GM23338 (cell line): ENCODE data around the gene DHX8. TPM values are rescaled to one million over a fixed set of nuclear protein-coding genes. Genes with fewer than 3 reads are reported as not detected.

Experiments
- ATAC-seq: fragments of 200-7000 bp; cut with Tn5 transposase; 3 replicates; pipeline ENCODE4 v1.9.1; 2020
- DNase-seq: peaks from one replicate; pipeline ENCODE4 v3.0.0-alpha.2; 2015; ENCODE audit warnings: low spot score
- H2AFZ ChIP-seq: fragments of 200-600 bp; sonication (generic); 2 replicates; pipeline ENCODE4 v1.8.0; 2016; ENCODE audit warnings: antibody characterized with exemption, mild to moderate bottlenecking, moderate library complexity
- H3F3A ChIP-seq: fragments of 200-600 bp; sonication (generic); replicated peaks from 2 replicates; pipeline ENCODE4 v1.8.0; 2017; ENCODE audit warnings: antibody characterized with exemption, mixed run types, low read depth
- H3K27ac ChIP-seq: fragments of 200-600 bp; sonication (generic); 2 replicates; pipeline ENCODE4 v1.6.1; 2016; ENCODE audit warnings: low read depth
- H3K27me3 ChIP-seq: fragments of 200-600 bp; sonication (generic); 2 replicates; pipeline ENCODE4 v1.8.0; 2016; ENCODE audit warnings: mild to moderate bottlenecking, mixed run types, moderate library complexity; ENCODE audit not compliant: insufficient read depth
- H3K36me3 ChIP-seq: fragments of 200-600 bp; sonication (generic); 2 replicates; pipeline ENCODE4 v1.8.0; 2016; ENCODE audit warnings: mild to moderate bottlenecking; ENCODE audit not compliant: insufficient read depth
- H3K4me1 ChIP-seq: fragments of 200-600 bp; sonication (generic); 2 replicates; pipeline ENCODE4 v1.8.0; 2016; ENCODE audit warnings: mild to moderate bottlenecking, moderate library complexity; ENCODE audit not compliant: insufficient read depth
- H3K4me2 ChIP-seq: fragments of 200-600 bp; sonication (generic); 2 replicates; pipeline ENCODE4 v1.7.1; 2017; ENCODE audit warnings: mixed run types
- H3K4me3 ChIP-seq: fragments of 200-600 bp; sonication (generic); 2 replicates; pipeline ENCODE4 v1.6.1; 2016; ENCODE audit warnings: mixed run types
- H3K79me2 ChIP-seq: fragments of 200-600 bp; sonication (generic); replicated peaks from 2 replicates; pipeline ENCODE4 v1.8.0; 2017; ENCODE audit warnings: mild to moderate bottlenecking; ENCODE audit not compliant: insufficient read depth
- H3K9me2 ChIP-seq: fragments of 200-600 bp; sonication (generic); 2 replicates; pipeline ENCODE4 v1.8.0; 2017; ENCODE audit not compliant: insufficient read depth
- H4K20me1 ChIP-seq: fragments of 200-600 bp; sonication (generic); replicated peaks from 2 replicates; pipeline ENCODE4 v1.8.0; 2017; ENCODE audit warnings: mild to moderate bottlenecking; ENCODE audit not compliant: insufficient read depth
- H3K27ac Mint-ChIP-seq: 2 replicates; pipeline ENCODE4 v1.8.0; 2020; ENCODE audit warnings: inconsistent platforms, mild to moderate bottlenecking, moderate library complexity, mixed read lengths
- H3K27me3 Mint-ChIP-seq: 3 replicates; pipeline ENCODE4 v1.8.0; 2022; ENCODE audit warnings: low read depth, mild to moderate bottlenecking, moderate library complexity, mixed read lengths, inconsistent platforms; ENCODE audit not compliant: insufficient read depth, poor library complexity
- H3K36me3 Mint-ChIP-seq: 3 replicates; pipeline ENCODE4 v1.8.0; 2021; ENCODE audit warnings: low read depth, mild to moderate bottlenecking, inconsistent platforms, moderate library complexity, mixed read lengths
- H3K4me1 Mint-ChIP-seq: 3 replicates; pipeline ENCODE4 v1.8.0; 2020; ENCODE audit warnings: mild to moderate bottlenecking, inconsistent platforms, mixed read lengths
- H3K4me3 Mint-ChIP-seq: 3 replicates; pipeline ENCODE4 v1.8.0; 2021; ENCODE audit warnings: moderate library complexity, mild to moderate bottlenecking, inconsistent platforms, mixed read lengths
- H3K9me3 Mint-ChIP-seq: 3 replicates; pipeline ENCODE4 v1.8.0; 2020; ENCODE audit warnings: moderate library complexity, mild to moderate bottlenecking, inconsistent platforms, mixed read lengths
- CREB1 ChIP-seq: fragments of 250-450 bp; sonication (Bioruptor Pico); IDR thresholded peaks from 2 replicates; pipeline ENCODE4 v1.5.0; 2020; ENCODE audit warnings: low read depth, mild to moderate bottlenecking, moderate library complexity
- CTCF ChIP-seq, 2 experiments: fragments of 200-600 bp in 1 of 2; sonication (generic) in 1 of 2; conservative IDR thresholded peaks; 2 replicates each; pipeline versions ENCODE4 v1.5.1 to v1.6.1; 2016 to 2017; ENCODE audit warnings: antibody characterized with exemption in 2 of 2, low read depth in 2 of 2, mild to moderate bottlenecking in 2 of 2, moderate library complexity in 1 of 2
- ETS1 ChIP-seq: IDR thresholded peaks from 2 replicates; pipeline ENCODE4 v1.6.1; 2016; ENCODE audit warnings: antibody characterized with exemption
- EZH2 ChIP-seq: fragments of 200-600 bp; sonication (generic); IDR thresholded peaks from one replicate; pipeline ENCODE4 v1.8.0; 2017; ENCODE audit warnings: antibody characterized with exemption, mild to moderate bottlenecking, low read depth; ENCODE audit not compliant: unreplicated experiment
- EZH2phosphoT487 ChIP-seq: fragments of 200-600 bp; sonication (generic); IDR thresholded peaks from one replicate; pipeline ENCODE4 v1.8.1; 2018; ENCODE audit warnings: antibody characterized with exemption; ENCODE audit not compliant: unreplicated experiment
- JUNB ChIP-seq: IDR thresholded peaks from one replicate; pipeline ENCODE4 v1.6.1; 2016; ENCODE audit warnings: antibody characterized with exemption; ENCODE audit not compliant: unreplicated experiment
- NANOG ChIP-seq: IDR thresholded peaks from 2 replicates; pipeline ENCODE4 v1.6.1; 2016; ENCODE audit warnings: antibody characterized with exemption, borderline replicate concordance
- POLR2AphosphoS5 ChIP-seq: IDR thresholded peaks from 2 replicates; pipeline ENCODE4 v1.6.1; 2016; ENCODE audit warnings: antibody characterized with exemption, low read depth
- REST ChIP-seq: IDR thresholded peaks from one replicate; pipeline ENCODE4 v1.6.1; 2018; ENCODE audit warnings: antibody characterized with exemption; ENCODE audit not compliant: unreplicated experiment
- STAT1 ChIP-seq: IDR thresholded peaks from one replicate; pipeline ENCODE4 v1.6.1; 2016; ENCODE audit warnings: antibody characterized with exemption; ENCODE audit not compliant: unreplicated experiment
- ZNF114 ChIP-seq: fragments of 250-450 bp; sonication (Bioruptor Pico); IDR thresholded peaks from 2 replicates; pipeline ENCODE4 v1.5.0; 2020; ENCODE audit warnings: mild to moderate bottlenecking, moderate library complexity
- ZNF331 ChIP-seq: fragments of 250-450 bp; sonication (Bioruptor Pico); IDR thresholded peaks from 2 replicates; pipeline ENCODE4 v1.5.0; 2020; ENCODE audit warnings: low read depth, mild to moderate bottlenecking, moderate library complexity
- ZNF462 ChIP-seq: fragments of 250-450 bp; sonication (Bioruptor Pico); IDR thresholded peaks from 2 replicates; pipeline ENCODE4 v1.5.0; 2020; ENCODE audit warnings: mild to moderate bottlenecking, moderate library complexity
- polyA plus RNA-seq: library from polyadenylated mRNA; unstranded; fragments of >200 nt; fragmentation: Nextera tagmentation; extraction: Ambion mirVana; gene quantifications from 2 replicates; pipeline ENCODE4 v1.2.1, GENCODE V29; 2016
- total RNA-seq: library from RNA; depleted of rRNA; stranded (reverse); fragments of >200 nt; shearing (Covaris generic); gene quantifications from 2 replicates; pipeline ENCODE4 v1.2.3, GENCODE V29; 2014

Gene DHX8
- total and polyA plus RNA-seq, 2 experiments from 2014 or later = 35.3 to 81.1 TPM

- Mint-ChIP-seq H3K27me3 (no peaks in the 10 kb centered on the region), H3K4me3 (no peak overlapping the region), H3K36me3 (no peaks in the 10 kb centered on the region), H3K27ac (no peak overlapping the region), H3K4me1 (peaks cover 6% of the 10 kb centered on the region; the same call in 2 of the 3 replicates), H3K9me3 (no peaks in the 10 kb centered on the region)
- no peak overlapping the region for H3K27ac ChIP-seq
- TF ChIP-seq POLR2AphosphoS5 (no peak), ZNF331 (CRISPR knock-in tag) (no peak), ZNF462 (CRISPR knock-in tag) (no peak), JUNB (no peak), REST (no peak), CTCF (conservative IDR thresholded peaks at IDR 0.05; ENCODE audit: low read depth in 2 of 2) (no peak), ZNF114 (CRISPR knock-in tag) (no peak), STAT1 (no peak), EZH2phosphoT487 (no peak), ETS1 (no peak), NANOG (no peak), EZH2 (no peak), CREB1 (CRISPR knock-in tag) (no peak)
- no peaks in the 10 kb centered on the region for H3K36me3 ChIP-seq
- no peaks in the 10 kb centered on the region for H3F3A ChIP-seq
- no peak overlapping the region for H3K4me3 ChIP-seq
- ATAC-seq (no peak), DNase-seq (no peak)
- no peaks in the 10 kb centered on the region for H4K20me1 ChIP-seq
- no peak overlapping the region for H2AFZ ChIP-seq
- H3K79me2 ChIP-seq = no peaks in the 10 kb centered on the region
- no peak overlapping the region for H3K4me2 ChIP-seq
- H3K4me1 ChIP-seq = no peaks in the 10 kb centered on the region
- no peaks in the 10 kb centered on the region for H3K9me2 ChIP-seq
- no peaks in the 10 kb centered on the region for H3K27me3 ChIP-seq
Measured at GRCh38 chr17:43443381-43443780, 40.4 kb upstream of the DHX8 start.
